HG03442 (cell line): ENCODE results near the gene TSPYL2.

Experiments used
- ATAC-seq: cut with Tn5 transposase; IDR thresholded peaks from one replicate; pipeline ENCODE4 v1.9.1; 2021; ENCODE audit warnings: mild to moderate bottlenecking, moderate library complexity; ENCODE audit not compliant: unreplicated experiment

The TSPYL2 gene

DNA sequence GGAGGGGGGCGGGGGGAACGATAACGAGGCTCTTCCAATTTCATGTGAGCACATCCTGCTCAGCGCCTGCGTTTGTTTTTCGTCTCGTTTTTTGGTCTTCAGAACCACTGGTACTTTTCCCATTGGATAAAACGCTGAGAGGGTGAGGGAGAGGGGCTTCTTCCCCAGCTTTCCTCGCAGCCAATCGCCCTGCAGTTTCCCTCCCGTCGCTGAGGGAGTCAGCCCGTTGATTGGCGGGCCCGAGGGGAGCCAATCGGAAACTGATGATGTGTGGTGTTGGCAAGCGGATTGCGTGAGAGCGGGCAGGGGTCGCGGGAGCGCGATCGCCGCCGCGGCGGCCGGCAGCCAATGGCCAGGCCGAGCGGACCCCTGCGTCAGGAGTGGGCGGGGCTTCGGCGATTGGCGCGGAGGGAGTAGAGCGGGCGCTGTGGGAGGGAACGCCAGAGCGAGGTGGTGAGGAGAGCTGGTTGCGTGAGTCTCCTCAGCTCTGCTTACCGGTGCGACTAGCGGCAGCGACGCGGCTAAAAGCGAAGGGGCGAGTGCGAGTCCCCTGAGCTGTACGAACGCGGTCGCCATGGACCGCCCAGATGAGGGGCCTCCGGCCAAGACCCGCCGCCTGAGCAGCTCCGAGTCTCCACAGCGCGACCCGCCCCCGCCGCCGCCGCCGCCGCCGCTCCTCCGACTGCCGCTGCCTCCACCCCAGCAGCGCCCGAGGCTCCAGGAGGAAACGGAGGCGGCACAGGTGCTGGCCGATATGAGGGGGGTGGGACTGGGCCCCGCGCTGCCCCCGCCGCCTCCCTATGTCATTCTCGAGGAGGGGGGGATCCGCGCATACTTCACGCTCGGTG lies at the start of gene TSPYL2:
Gene TSPYL2, plus strand, starts transcription at position 443 of the 848 bp plus-strand sequence. Its CDS starts 132 bp downstream, at position 575.
- peak; percentile 92 for ATAC-seq

DNA sequence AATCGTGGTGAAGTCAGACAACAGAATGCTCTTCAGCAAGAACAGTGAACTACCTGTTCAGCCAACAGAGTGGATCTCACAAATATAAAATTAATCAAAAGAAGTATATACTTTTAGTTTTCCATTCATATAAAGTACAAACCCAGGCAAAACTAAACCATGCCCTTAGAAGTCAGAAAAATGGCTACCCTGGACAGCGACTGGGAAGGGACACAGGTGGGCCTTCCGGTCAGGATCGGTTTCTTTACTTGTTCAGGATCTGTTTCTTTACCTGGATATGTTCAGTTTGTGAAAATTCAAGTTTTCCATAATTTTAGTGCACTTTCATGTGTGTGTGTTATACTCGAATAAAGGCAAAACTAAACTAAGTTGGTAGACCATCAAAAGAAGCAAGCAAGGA lies 46.0 kb upstream of the TSPYL2 start:
- no peak for ATAC-seq

DNA sequence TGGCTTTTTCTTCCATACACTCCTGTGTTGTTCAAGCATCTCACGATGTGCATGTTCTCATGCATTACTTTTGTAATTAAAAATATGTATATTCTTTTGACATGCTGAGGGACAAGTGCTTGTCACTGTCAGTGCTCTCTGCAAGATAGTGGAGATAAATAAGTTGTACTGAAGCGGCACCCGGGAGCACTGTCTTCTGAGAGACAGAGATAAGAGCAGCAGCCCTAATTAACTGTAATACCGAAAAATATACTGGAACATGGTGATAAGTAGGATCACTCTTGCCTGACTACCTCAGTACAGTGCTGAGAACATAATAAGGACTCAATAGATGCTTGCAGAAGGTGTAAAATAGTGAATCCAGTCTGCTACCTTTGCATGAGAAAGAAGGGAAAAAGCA lies 42.9 kb upstream of the TSPYL2 start:
- no peak for ATAC-seq

DNA sequence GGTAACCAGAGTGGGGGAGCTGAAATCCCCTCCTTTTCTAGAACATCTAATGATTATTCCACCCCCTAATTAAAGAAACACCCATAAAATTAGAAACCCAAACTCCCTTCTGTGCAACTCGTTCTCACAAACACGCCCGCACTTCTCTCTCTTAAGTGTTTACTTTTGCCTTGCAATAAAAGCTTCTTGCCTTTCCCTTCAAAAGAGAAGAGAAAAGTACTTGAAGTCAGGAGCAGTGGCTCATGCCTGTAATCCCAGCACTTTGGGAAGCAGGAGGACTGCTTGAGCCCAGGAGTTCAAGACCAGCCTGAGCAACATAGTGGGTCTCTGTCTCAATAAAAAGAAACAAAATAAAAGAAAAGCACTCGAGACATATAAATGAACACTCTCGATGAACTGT lies 37.2 kb upstream of the TSPYL2 start:
- ATAC-seq = no peak

DNA sequence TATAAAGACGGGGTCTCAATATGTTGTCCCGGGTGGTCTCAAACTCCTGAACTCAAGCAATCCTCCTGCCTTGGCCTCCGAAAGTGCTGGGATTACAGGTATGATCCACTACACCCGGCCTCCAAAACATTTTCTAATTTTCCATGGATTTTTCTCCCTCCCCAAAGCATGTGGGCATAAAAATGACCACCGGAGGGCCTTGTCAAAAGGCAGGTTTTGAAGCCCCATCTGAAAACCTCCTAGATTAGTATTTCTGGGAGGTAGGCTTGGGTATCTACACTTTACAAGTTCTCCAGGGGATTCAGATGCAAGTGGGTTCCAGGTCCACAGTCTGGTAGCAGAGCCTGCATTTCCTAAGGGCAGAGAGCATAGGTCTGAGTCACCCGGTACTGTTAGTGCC lies 34.9 kb upstream of the TSPYL2 start:
- no peak for ATAC-seq

DNA sequence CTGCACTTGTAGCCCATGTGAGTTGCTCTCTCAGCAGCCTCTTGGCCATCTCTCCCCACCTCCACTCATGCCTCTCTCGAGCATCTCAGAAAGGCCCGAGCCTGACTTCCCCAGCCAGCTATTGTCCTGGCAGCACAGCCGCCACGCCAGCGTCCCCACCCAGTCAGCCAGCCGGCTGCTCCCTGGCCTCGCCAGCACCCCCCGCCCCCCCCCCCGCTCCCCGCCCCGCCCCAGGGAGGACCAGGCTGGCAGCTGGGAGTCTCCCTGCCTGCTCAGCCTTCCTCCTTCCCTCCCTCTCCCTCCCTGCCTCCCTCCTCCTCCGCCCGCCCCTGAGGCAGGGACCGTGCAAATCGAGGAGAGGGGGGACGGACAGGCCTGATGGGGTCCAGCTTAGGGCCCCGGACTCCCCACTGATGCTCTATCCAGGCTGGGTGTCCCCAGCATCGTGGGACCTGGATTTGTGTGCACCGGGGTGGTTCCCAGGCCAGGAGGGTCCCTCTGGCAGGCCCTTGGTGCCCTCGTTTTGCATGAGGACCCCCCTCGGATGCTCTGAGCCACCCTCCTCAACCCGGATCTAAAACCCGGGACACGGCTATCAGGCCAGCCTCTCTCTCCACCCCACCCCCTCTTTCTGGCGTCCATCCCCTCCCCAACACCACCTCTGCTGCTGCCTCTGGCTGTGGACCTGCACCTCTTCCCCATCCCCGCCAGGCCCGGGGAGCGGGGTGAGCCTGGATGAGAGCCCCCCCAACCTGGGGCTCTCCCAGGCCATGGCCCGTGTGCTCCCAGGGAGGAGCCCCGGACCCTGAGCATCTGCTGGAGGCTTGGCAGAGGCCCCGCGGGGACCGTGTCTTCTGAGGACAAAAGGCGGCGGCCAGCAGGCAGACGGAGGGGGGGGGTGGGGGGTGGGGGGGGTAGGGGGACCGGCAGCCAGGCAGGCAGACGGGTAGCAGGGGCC lies 33.7 kb upstream of the TSPYL2 start, which contains the start of gene GPR173:
Gene GPR173, plus strand, starts transcription at position 621 of the 958 bp plus-strand sequence. CDS start 27,833 bp downstream, outside the sequence.
- ATAC-seq = no peak

DNA sequence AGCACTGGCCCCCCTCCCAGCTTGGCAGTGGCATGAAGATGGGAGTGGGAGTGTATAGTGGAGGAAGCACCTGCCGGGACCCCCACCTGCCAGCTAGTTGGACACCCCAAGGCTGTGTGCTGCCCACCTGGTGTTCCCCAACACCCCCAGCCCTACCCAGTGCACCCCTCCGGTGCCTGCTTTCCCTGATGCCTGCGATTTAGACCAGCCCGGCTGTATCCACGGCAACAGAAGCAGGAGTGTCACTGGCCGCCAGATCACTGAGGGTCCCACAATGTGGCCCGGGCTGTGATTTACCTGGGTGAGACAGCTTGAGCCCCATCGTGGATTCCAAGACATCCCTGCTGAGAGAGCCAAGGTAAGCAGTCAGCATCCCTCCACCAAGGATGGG lies 33.0 kb upstream of the TSPYL2 start:
- ATAC-seq = no peak

DNA sequence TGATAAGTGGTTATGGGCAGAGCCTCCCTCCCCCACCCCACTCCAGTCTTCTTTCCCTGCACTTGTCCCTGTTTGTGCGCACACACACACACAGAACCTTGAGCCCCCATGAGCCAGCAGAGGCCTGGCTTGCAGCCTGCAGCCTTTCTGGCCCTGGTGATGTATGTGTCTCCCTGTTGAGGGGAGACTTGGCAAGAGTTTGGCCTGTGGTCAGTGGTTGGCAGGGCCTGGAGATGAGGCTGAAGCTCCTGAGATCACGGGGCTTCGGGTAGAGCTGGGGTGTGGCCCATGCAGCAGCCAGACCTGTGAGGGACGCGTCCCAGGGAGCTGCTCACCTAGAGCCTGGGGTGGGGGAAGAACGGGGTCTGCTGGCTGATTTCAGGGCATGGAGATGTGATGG lies 31.3 kb upstream of the TSPYL2 start:
- no peak for ATAC-seq

DNA sequence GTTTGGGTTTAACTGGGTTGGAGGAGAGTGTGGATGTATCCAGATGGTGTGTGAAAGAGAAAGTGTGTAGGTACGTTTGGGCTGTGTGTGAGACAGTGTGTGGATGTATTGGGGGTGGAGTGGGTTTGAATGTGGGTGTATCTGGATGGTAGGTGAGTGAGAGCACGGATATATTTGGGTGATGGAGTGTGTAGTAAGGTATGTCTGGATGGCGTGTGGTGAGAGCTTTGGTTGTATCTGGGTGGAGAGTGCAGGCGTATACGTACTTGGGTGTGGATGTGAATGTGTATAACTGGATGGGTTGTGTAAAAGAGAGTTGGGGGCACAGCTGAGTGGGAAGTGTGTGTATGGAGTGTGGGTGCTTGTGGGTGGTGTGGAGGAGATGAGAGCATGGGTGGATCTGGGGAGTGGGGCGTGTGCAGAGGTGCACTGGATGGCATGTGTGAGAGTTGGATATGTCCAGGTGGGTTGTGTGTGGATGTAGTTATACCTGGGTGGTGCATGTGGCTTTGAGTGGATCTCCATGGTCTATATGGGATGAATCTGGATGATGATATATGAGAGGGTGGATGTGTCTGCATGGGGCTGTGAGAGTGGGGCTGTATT lies 26.8 kb upstream of the TSPYL2 start:
- no peak for ATAC-seq

DNA sequence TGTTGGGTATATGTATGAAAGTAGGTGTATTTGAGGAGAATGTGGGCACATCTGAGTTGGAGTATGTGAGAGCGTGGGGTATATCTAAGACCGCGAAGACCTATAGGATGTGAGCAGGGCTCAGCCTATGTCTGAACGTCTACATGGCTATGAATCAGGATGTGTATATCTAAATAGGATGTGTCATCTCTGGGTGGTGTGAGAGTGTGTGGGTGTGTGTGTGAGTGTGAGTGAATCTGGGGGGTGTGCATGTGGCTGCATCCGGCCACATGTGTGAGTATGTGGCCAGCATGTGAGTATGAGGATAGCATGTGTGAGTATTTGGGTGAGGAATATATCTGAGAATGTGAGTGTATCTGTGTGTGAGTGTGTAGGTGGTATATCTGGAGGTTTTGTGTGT lies 25.9 kb upstream of the TSPYL2 start:
- no peak for ATAC-seq

DNA sequence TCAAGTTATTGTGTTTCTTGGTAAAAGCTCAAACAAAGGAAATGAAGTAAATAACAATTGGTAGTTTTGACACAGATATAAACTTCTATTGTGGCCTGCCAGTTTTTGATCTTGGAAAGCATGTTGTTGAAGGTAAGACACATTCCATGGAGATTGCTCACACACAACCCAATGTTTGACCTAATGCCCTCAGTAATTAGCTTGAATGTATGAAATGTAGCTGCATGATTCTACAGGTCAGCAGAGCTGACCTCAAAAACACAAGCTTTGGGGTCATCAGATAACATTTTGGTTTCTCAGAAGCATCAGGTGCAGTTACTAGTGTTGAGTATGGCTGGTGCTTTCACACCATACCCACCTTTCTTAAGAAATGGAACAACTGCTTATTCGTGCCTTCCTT lies 17.1 kb upstream of the TSPYL2 start:
- ATAC-seq = no peak

DNA sequence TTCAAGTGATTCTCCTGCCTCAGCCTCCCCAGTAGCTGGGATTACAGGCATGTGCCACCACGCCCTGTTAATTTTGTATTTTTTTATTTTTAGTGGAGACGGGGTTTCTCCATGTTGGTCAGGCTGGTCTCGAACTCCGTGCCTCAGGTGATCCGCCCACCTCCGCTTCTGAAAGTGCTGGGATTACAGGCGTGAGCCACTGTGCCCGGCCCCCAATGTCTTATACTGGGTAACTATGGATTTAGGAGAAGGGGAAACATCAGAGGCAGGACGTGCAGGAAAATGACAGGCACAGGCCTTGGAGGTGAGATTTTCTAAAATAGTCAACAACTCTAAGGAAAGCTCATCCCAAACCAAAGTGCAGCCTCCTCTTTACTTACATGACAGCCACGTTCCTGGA lies 11.1 kb upstream of the TSPYL2 start:
- ATAC-seq = no peak

DNA sequence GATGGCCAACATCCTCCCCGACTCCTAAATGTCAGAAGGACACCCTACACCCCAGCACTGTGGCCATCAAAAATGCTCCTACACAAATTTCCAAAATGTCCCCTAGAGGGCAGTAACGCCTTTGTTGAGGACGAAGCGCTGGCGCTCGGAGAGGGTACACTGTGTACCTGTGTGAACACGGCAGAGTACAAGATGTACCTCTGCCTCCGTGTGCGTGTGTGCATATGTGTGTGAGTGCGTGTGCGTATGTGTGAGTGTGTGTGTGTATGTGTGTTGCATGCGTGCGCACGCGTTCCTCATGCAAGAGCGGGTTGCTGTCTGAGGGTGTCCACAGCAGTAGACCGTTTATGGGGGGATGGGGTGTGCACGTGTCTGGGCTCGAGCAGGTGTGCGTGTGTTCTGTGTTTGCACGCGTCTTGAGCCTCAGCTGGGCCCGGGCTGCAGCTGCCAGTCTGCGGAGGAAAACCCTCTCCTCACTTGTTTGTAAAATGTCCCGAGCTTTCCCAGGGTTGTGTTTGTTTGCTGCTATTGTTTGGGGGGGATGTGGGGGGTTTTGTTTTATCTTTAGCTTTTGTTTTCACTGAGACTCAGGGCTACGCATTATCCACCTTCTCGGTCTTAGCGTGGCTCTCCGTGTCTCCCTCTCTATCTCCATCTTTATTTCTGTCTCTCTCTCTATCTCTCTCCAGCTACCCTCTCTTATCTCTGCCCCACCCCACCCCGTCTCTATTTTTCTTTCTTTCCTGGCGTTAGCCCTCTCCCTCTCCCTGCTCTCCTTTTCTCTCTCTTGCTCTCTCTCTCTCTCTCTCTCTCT lies 10.4 kb upstream of the TSPYL2 start:
- peak; percentile 80 for ATAC-seq

DNA sequence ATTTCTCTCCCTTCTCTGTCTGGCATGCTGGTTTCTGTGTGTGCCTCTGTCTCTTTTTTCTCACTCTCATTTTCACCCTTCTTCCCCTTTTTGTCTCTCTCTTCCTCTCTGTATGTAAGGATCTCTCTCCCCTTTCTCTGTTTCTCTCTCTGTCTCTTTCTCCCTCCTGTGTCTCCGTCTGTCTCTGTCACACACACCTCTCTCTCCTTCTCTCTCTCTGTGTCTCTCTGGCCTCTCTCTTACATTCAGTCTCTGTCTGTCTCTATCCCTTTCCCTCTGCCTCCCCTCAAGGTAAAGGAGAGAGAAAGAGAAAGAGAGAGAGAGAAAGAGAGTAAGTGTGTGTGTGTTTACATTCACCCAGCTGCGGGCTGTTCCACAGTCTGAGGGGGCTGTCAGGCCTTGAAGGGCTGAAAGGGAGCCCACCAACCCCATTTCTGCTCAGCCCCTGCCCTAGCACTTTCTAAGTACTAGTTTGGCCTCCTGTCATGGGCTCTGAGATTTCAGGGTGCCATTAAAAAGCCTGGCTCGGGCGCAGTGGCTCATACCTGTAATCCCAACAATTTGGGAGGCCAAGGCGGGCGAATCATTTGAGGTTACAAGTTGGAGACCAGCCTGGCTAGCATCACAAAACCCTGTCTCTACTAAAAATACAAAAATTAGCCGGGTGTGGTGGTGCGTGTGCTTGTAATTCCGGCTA lies 9.6 kb upstream of the TSPYL2 start:
- ATAC-seq = no peak

DNA sequence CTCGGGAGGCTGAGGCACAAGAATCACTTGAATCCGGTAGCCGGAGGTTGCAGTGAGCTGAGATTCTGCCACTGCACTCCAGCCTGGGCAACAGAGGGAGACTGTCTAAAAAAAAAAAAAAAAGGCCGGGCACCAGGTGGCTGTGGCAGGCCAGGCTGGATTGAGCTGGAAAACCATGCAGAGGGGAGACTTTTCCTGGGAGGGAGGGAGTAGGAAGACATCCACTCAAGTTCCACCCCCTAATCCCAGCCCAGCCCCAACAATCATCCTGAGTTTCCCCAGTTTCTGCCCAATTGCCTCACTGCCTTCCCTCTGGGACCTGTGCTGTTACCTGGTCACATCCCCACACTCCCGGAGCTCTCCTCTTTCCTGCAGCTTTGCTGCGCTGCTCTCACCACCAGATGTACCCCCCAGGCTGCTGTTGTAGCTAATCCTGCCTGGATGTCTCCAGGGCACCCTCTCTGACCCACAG lies 9.0 kb upstream of the TSPYL2 start:
- no peak for ATAC-seq

DNA sequence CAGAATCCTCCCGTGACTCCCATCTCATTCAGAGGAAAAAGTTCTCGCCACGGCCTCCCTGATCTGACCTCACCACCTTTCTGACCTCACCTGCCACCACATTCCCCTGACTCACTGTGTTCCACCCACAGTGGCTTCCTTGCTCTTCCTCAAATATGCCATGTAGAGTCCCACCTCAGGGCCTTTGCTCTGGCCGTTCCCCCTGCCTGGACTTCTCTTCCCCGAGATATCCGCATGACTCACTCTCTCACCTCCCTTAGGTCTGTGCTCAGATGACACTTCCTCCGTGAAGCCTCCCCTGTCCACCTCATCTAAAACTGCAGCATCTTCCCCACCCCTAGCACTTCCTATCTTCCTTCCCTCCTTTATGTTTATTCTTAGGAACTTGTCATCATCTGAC lies 7.2 kb upstream of the TSPYL2 start:
- ATAC-seq = no peak

DNA sequence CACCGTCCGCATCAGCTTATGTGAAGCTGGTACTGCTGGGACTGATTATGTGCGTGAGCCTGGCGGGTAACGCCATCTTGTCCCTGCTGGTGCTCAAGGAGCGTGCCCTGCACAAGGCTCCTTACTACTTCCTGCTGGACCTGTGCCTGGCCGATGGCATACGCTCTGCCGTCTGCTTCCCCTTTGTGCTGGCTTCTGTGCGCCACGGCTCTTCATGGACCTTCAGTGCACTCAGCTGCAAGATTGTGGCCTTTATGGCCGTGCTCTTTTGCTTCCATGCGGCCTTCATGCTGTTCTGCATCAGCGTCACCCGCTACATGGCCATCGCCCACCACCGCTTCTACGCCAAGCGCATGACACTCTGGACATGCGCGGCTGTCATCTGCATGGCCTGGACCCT lies 5.5 kb upstream of the TSPYL2 start:
- no peak for ATAC-seq

DNA sequence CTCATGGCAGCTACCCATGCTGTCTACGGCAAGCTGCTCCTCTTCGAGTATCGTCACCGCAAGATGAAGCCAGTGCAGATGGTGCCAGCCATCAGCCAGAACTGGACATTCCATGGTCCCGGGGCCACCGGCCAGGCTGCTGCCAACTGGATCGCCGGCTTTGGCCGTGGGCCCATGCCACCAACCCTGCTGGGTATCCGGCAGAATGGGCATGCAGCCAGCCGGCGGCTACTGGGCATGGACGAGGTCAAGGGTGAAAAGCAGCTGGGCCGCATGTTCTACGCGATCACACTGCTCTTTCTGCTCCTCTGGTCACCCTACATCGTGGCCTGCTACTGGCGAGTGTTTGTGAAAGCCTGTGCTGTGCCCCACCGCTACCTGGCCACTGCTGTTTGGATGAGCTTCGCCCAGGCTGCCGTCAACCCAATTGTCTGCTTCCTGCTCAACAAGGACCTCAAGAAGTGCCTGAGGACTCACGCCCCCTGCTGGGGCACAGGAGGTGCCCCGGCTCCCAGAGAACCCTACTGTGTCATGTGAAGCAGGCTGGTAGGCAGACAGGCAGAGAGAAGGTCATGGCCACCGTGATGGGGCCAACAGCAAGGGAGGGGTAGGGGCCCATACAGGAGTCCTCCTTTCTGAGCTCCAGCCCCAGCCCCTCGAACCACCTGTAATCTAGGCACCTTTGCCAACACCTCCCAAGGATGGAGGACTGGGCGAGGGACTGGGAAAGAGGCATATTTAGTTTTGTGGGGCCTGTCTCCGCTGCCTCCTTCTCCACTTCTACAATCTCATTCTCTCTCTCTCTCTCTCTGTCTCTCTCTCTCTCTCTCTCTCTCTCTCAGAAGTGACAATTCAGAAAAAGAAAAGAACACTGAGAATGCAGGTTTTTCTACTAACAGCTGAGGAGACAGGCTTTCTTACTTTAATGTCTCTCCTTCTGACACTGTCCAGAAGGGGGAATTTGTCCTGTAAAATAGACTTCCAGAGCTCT lies 4.7 kb upstream of the TSPYL2 start:
- ATAC-seq = no peak

DNA sequence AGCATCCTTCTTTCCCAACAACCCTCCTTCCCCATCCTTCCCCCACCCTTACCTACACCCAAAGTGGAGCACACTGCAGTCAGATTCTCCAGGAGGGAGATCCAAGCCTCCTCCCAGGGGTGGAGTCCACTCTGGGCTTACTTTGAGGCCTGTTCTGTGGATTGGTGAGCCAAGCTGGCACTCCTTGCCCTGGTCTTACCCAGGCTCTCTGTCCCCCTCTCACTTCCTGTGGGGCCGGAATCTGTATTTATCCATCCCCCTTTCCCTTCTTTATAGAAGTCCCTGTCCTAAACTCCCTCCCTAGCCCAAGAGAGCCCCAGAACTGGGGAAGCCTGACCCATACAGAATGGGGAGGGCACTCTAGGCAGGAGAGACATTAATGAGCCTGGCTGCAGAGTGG lies 3.2 kb upstream of the TSPYL2 start:
- ATAC-seq = no peak
